Globus pallidus (tissue), 1 donor: ENCODE data around the gene RALBP1.
"Not testable (repeated sequence)": the region's sequence is repeated elsewhere in the genome, so short reads cannot be mapped to it uniquely, and the experiment has no call there.

ENCODE experiments used
- DNase-seq: peaks from one replicate; pipeline ENCODE4 v3.0.0-alpha.2; 2015; ENCODE audit warnings: low spot score

Gene RALBP1

DNA sequence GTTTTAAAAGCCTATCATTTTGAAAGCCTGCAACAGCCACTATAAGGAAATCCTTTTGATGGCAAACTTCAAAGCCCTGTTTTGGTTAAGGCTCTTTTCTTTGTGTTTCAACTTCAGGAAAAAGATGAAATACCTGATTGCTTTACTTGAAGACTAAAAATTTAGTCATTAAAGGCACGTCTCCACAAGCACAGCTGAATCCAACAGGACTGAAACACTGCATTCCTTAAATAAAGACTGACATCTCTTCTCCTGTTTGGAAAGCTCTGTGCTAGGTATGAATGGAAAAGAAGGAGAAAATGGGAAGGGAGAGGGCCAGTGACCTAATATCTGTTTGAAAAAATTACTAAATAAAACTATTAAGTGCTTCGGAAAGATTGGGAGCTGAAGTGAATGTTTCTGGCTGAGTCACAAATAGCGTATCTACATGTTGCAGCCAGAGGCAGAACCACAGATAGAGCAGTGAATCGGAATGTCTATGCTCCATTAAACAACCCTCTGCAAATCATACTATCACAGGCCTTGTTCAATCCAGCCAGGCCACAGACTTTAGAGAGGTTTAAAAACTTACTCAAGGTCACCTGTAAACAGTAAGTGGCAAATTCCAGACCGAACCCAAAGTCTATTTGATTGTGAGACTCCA lies 21.1 kb upstream of the RALBP1 start:
- DNase-seq = no peak

- DNase-seq = no peak
Observed at GRCh38 chr18:9455718-9456511, 19.4 kb upstream of the RALBP1 start.

GRCh38 chr18:9466127-9466526 lies 9.2 kb upstream of the RALBP1 start:
- no peak for DNase-seq

DNA sequence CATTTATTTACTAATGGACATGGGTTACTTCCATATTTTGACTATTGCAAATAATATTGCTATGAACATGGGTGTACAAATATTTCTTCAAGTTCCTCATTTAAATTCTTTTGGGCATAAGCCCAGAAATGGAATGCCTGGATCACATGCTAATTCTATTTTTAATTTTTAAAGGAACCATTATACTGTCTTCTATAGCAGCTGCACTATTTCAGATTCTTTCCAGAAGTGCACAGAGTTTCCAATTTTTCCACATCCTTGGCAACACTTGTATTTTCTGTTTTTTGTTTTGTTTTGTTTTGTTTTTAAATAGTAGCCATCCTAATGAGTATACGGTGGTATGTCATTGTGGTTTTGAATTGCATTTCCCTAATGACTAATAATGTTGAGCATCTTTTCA lies 8.5 kb upstream of the RALBP1 start:
- no peak for DNase-seq

- no peak for DNase-seq
Observed at GRCh38 chr18:9468998-9469397, 6.3 kb upstream of the RALBP1 start.

GRCh38 chr18:9469685-9470084 lies 5.6 kb upstream of the RALBP1 start:
- no peak for DNase-seq

- no peak for DNase-seq
Observed at GRCh38 chr18:9474108-9474982, 968 bp upstream of the RALBP1 start.

- peak; percentile 15 for DNase-seq
Observed at GRCh38 chr18:9475643-9476591, 604 bp downstream of the RALBP1 start.

GRCh38 chr18:9476949-9477348 lies 1.6 kb downstream of the RALBP1 start:
- not testable (repeated sequence) for DNase-seq

GRCh38 chr18:9477509-9477908 lies 2.2 kb downstream of the RALBP1 start:
- DNase-seq = no peak

DNA sequence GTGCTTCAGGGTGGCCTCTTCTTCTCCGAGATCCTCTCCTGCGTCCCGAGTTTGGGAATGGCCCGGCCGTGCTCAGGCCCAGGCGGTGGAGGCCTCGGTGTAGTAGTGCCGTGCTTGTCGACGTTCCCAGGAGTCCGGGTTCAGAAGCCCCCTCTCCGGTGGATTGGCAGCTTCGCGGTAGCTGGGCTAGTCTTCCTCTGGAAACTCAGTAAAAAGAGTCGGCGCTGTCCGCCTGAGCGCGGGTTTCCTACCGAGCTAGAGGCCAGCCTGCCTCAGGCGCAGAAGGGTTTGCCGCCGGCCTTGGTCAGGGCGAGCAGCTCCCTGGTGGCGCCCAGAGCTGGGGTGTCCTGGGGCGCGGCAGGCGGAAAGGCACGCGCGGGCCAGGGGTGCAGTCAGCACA lies 3.2 kb downstream of the RALBP1 start:
- no peak for DNase-seq

- DNase-seq = no peak
Observed at GRCh38 chr18:9482790-9483189, 7.5 kb downstream of the RALBP1 start.

GRCh38 chr18:9483526-9483925 lies 8.2 kb downstream of the RALBP1 start:
- no peak for DNase-seq

GRCh38 chr18:9484856-9485255 lies 9.5 kb downstream of the RALBP1 start:
- not testable (repeated sequence) for DNase-seq

DNA sequence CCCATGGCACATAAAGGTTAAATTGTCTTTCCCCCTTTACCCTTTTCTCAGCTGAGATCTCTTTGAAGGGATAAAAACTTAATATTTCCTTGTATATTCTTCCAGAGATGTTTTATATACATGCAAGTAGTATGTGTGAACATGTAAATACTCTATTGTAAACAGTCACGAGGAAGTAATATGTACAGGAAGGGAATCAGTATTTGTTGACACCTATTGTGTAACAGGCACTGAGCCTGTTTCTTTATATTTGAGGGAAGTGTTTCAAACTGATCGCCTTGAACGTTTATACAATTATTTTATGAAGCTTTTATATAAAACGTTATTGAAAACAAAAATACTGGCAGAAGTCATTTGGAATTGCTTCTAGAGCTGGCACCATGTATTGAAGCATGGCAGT lies 13.2 kb downstream of the RALBP1 start:
- DNase-seq = no peak

DNA sequence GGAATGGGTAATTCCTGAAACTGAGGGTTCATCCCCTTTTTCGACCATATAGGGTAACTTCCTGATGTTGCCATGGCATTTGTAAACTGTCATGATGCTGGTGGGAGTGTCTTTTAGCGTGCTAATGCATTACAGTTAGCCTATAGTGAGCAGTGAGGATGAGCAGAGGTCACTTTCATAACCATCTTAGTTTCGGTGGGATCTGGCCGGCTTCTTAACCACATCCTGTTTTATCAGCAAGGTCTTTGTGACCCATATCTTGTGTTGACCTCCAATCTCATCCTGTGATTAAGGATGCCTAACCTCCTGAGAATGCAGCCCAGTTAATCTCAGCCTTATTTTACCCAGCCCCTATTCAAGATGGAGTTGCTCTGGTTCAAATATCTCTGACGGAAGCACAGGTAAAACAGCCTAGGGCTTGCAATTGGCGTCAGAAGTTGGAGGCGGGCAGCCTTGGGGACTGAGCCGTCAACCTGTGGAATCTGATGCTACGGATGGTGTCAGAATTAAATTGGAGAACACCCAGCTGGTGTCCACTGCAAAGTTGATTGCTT lies 19.5 kb downstream of the RALBP1 start:
- DNase-seq = no peak

DNA sequence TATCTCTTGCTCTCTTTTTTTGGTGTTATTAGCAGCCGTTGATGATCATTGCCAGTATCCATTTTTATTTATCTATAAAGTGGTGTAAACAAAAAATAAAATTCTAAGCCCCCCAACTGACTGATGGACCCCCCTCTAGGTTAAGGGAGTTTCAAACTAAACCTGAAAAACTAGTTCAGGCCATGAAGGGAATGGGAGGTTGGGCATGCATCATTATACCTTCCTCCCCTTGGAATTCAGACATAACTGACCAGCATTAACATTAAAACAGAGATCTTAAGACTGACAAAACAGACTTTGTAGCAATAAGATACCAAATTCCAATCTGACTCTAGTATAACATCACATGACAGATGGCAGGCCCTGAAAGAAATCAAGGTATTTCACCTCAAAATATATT lies 20.2 kb downstream of the RALBP1 start:
- DNase-seq = no peak

DNA sequence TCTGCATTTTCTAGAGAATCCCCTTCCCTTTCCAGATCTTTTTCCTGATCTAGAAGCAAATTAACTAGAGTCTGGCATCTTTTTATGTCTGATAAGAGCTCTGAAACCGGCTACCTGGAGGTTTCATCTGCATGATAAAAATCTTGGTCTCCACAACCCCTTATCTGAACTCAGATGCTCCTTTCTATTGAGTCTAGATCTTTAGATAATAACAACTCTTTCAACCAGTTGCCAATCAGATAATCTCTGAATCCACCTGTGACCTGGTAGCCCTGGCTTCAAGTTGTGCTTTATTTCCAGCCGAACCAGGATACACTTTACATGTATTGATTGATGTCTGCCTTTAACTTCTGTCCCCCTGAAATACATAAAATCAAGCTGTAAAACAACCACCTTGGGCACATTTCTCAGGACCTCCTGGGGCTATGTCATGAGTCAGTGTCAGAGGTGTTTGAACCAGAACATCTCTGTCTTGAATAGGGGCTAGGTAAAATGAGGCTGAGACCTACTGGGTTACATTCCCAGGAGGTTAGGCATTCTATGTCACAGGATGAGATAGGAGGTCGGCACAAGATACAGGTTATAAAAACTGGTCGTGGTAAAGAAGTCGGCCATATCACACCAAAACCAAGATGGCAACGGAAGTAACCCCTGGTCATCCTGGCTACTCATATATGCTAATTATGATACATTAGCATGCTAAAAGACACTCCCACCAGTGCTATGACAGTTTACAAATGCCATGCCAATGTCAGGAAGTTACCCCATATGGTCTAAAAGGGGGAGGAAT lies 20.8 kb downstream of the RALBP1 start:
- no peak for DNase-seq

- no peak for DNase-seq
Observed at GRCh38 chr18:9506046-9506792, 30.9 kb downstream of the RALBP1 start.
